ENCODE measurements around the gene EPYC.
A peak's percentile ranks its signal among the peaks of the same experiment; 100 is the strongest.
"Not testable (repeated sequence)": the region's sequence is repeated elsewhere in the genome, so short reads cannot be mapped to it uniquely, and the experiment has no call there.

The EPYC gene

DNA sequence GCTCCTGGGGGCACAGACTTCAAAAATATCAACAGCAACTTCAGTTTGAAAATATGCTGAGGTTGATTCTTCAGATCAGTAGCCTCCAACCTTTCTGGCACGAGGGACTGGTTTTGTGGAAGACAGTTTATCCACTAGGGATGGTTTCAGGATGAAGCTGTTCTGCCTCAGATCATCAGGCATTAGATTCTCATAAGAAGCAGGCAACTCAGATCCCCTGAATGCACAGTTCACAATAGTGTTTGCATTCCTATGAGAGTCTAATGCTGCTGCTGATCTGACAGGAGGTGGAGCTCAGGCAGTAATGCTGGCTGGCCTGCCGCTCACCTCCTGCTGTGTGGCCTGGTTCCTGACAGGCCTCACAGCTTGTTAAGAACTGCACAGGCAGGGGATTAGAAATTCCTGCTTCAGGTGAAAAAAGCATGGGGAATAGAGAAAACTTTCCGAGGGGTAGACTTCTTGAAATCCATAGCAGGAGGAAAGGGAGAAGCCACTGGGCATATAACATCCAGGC, 12.8 kb downstream of the EPYC start:
- no peak for DNase-seq (ENCODE audit: low spot score)

DNA sequence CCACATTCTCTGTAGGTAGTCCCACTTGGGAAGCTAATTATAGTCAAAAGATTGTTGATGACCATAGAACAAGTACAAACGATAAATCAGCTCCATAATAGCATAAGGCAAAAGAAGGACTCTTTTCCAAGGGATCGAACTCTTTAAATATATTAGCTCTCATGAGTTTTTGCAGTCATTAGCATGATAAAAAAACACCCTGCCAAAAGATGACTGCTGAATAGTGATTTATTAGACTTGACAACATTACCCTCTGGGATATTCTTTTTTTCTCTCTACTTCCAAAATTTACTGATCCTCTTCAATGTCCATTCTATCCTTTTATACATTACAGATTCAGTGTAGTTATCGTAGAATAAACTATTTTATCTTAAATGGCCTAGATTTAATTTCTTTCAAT, 14.2 kb downstream of the EPYC start:
- DNase-seq (ENCODE audit: low spot score), result no peak

- DNase-seq (ENCODE audit: low spot score), result no peak
These were observed 15.1 kb downstream of the EPYC start for GRCh38 chr12:90989686-90990111.

DNA sequence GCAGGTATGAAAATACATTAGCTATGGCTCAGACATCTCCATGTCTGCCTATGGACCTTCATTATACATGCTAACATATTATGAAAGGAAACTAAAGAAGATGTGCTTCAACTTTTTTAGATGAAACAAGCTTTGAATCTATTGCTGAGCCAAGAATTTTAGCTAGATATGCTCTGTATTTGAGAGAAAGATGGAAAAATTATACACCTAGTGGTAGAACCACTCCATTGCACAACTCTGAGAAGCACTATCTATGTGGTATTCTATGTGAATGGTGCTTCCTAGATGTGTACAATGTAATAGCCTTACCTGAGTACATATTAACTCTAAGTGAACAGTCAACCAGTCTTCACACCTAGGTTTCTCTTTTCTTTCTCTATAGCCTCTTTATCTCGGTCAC, 17.3 kb downstream of the EPYC start:
- no peak for DNase-seq (ENCODE audit: low spot score)

DNA sequence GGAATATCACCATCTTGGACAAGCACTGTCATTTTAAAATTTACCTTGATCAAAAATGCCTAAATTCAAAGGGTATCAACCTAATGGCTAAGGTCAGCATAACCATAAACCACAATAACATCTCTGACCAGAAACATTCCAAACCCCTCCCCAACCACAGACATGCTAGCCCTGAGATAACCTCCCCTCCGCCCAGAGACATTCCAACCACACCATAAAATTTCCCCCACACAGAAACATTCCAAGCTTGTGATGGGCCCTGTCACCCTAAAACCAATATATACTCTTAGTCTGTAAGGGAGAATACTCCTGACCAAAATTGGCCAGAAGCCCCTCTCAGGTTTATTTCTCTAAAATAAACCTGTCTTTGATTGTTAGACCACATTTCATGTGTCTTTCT, 17.7 kb downstream of the EPYC start:
- DNase-seq (ENCODE audit: low spot score), result no peak

- DNase-seq (ENCODE audit: low spot score), result not testable (repeated sequence)
These were observed 19.4 kb downstream of the EPYC start for GRCh38 chr12:90985331-90985730.

DNA sequence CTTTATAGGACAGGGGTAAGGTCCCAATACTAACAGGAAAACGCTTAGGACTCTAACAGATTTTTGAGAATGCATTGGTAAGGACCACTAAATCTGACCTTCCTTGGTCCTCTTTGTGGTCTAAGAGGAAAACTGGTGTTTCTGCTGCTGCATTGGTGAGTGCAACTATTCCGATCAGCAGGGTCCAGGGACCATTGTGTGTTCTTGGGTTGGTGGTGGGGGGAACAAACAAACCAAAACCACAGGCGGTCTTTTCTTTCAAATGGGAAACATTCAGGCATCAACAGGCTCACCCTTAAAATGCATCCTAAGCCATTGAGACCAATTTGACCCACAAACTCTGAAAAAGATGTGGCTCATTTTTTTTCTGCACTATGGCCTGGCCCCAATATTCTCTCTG, 20.7 kb downstream of the EPYC start:
- no peak for DNase-seq (ENCODE audit: low spot score)

GRCh38 chr12:90982170-90982569, 22.6 kb downstream of the EPYC start:
- no peak for DNase-seq (ENCODE audit: low spot score)

DNA sequence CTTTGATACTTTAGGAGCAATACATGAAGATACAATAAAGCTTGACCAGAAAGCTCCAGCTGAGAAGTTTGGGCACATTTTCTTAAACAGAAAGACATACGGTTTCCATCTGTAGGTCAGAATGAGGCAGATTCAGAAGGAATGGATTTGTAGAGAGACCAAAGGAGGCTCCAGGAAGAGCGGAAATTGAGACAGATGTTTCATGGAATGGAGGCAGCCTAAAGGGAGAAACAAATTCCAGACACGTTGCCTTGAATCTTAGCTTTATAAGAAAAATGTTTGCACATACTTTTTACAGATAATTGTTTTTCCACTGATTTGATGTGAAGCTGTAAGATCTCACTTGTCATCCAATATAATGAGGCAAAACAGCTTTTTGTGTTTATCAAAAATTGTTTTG, 24.8 kb downstream of the EPYC start:
- no peak for DNase-seq (ENCODE audit: low spot score)

- DNase-seq (ENCODE audit: low spot score), result no peak
These were observed 25.8 kb downstream of the EPYC start for GRCh38 chr12:90979019-90979418.

- DNase-seq (ENCODE audit: low spot score), result no peak
These were observed 26.5 kb downstream of the EPYC start for GRCh38 chr12:90978117-90978770.

DNA sequence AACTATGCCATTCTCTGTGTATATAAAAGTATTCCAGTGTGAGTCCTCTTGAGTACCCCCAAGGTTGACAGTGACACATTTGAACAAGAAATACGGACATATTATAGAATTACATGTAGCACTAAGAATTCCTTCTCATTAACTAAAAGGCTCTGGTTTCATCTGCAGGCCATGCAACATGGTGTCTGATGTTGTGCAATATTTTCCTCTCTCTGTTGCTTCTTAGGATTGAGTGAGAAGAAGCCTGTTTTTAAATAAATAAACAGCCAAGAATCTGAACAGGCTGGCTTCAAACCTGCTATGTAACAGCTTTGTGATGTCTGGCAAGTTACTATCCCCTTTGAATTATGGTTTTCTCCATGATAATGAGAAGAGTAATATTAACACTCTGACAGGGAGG, 27.5 kb downstream of the EPYC start:
- DNase-seq (ENCODE audit: low spot score), result no peak

- no peak for DNase-seq (ENCODE audit: low spot score)
These were observed 30.5 kb downstream of the EPYC start for GRCh38 chr12:90974286-90974685.

DNA sequence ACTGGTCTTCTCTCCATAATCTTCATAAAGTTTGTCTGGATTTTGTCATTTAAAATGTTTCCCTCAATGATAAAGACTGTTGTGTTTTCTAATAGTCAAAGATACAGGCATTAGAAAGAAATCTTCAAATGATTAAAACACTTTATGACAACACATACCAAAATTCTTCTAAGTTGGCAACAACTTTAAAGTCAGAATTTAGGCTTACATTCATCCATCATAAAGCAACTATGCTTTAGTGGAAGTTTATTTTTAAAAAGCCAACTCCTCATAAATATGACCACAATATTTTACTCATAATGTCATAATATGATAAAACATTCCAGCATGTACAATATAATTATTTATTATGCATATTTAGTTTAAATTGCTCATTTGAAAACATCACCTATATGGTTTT, 32.5 kb downstream of the EPYC start:
- no peak for DNase-seq (ENCODE audit: low spot score)

GRCh38 chr12:90970911-90971310, 33.9 kb downstream of the EPYC start:
- DNase-seq (ENCODE audit: low spot score), result no peak

- no peak for DNase-seq (ENCODE audit: low spot score)
These were observed 34.3 kb downstream of the EPYC start for GRCh38 chr12:90970471-90970870.

- DNase-seq (ENCODE audit: low spot score), result no peak
These were observed 34.9 kb downstream of the EPYC start for GRCh38 chr12:90969851-90970250.

DNA sequence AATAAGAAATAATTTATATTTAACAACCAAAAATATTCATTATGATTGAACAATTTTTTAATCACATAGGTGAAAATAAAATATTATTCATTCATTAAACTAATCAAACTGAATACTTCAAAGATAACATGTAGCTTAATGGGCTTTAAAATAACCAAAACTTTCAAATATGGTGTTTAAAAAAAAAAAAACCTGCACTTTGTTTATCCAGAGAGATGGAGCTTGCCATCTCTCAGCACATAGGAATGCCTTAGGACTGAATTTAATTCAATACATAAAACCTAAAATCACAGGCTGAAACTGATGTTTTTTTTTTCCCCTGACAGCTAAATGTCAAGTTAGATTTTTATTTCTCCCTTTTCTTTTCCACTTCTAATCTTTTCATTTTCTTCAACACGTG, 35.4 kb downstream of the EPYC start:
- no peak for DNase-seq (ENCODE audit: low spot score)

DNA sequence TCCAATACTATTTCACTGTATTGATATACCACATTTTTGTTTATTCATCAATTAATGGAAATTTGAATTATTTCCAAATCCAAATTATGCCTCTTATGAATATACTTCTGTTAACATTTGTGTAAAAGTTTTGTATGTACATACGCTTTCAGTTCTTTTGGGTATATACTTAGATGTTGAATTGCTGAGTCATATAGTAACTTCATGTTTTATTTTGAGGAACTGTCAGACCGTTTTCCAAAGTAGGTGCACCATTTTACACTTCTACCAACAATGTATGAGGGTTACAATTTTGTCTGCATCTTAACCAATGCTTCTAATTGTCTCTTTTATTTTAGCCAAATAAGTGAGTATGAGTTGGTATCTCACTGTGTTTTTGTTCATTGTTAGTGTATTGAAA, 39.6 kb downstream of the EPYC start:
- no peak for DNase-seq (ENCODE audit: low spot score)

DNA sequence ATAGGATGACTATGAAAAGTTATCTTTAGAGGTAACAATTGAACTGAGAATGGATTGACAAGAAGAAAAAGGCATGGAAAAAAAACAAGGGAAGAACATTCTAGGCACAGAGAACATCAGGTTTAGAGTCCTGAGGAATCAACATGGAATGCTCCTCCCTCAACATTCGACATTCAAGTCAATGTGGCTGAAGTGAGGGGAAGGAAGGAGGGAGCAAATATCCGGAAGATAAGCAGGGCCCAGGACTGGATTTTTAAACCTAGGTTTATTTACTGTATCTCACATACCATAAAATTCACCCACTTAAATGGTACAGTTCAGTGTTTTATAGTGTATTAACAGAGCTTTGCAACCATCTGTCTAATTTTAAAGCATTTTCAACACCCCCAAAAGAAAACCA, 40.2 kb downstream of the EPYC start:
- no peak for DNase-seq (ENCODE audit: low spot score)

- DNase-seq (ENCODE audit: low spot score), result no peak
These were observed 40.8 kb downstream of the EPYC start for GRCh38 chr12:90963946-90964345.

- DNase-seq (ENCODE audit: low spot score), result no peak
These were observed 43.6 kb downstream of the EPYC start for GRCh38 chr12:90961154-90961553.

DNA sequence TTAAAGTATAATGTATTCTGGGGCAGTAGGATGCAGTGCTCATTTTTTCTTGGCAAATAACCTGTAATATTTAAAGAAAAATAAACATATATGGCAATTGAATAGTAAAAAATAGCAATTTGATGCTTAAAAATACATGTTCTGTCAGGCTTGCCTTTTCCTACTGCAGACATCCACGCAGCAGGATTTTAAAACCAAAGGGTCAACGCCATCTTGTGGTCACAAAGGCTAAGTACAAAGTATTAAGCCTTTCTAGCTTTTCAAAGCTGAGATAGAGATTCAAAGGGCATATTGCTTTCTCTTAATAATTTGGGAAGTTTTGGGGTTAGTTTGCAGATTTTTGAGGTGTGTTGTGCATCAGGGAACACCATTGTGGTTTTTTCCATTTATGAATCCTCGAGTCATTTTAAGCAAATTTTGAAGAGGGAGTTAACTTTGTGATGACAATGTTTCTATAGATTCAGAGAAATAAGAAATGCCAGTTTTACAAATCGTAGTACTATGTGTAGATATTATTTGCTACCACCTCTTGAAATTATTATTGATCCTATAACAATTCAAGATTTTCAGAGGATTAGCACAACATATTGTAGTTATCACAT, 45.1 kb downstream of the EPYC start:
- peak; percentile 21 for DNase-seq (ENCODE audit: low spot score)

- DNase-seq (ENCODE audit: low spot score), result no peak
These were observed 45.7 kb downstream of the EPYC start for GRCh38 chr12:90959032-90959431.
